Measurements from ENCODE around the gene FAM120A. TPM values are rescaled to one million over a fixed set of nuclear protein-coding genes. Genes with fewer than 3 reads are reported as not detected.

FAM120A gene
- total RNA-seq, 5 donors from 2014 or later (not counting 1 experiment from before 2014, with no cell fraction given), result 76.0 to 96.3 (median 93.5) TPM

DNA sequence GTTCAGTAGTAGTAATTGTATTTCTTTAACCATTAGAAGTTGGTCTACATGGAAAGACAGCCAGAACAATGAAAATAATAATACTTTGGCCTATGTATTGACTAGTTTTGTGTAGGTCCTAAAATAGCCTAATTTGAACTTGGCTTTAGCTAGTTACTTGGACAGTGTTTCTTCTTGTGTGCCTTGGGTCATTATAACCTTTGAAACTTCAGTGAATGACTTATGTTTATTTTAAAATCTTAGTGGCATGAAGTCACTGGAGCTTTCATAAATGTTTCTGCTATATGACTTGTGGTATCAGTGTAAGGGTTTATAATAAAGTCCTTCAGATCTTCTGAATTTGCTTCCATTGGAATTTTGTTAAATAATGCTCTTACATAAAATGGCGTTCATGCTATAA is 4.5 kb downstream of the FAM120A start:
- H3K4me3 Mint-ChIP-seq, result no peak overlapping the region
- peak overlapping the region; percentile 50 for H3K27ac ChIP-seq (ENCODE audit: low read length)
- WGBS (ENCODE audit: insufficient coverage), result no CpG with 5 or more reads among the region's 1 CpG
- no peaks in the 10 kb centered on the region for H3K36me3 ChIP-seq (ENCODE audit: control insufficient read depth in 2 of 2, extremely low read depth in 1 of 2, insufficient read depth in 1 of 2, low read length in 1 of 2)
- H3K4me1 Mint-ChIP-seq, result peaks cover 68 to 81% (median 71%) of the 10 kb centered on the region in 3 donors
- ATAC-seq (replicated peaks in 1 of 4), result no peak
- H3K27me3 ChIP-seq (replicated peaks in 1 of 2; ENCODE audit: control insufficient read depth in 2 of 2, extremely low read depth in 1 of 2, insufficient read depth in 2 of 2, low read length in 1 of 2), result no peaks in the 10 kb centered on the region
- no peaks in the 10 kb centered on the region for H3K9me3 Mint-ChIP-seq
- peaks cover 10% of the 10 kb centered on the region for H3K36me3 Mint-ChIP-seq
- H3K27me3 Mint-ChIP-seq, result no peaks in the 10 kb centered on the region
- ChIA-PET CTCF (interaction anchor here in 1 of 2 donors (1.3 kb wide), 1 partner anchor 110 kb away, joined by 5 read pairs; no protein-coding TSS in a partner anchor), POLR2A (no interaction called here)
- H3K4me1 ChIP-seq (ENCODE audit: control insufficient read depth in 1 of 2, extremely low read depth in 1 of 2, insufficient read depth in 2 of 2, low read length in 2 of 2), result peaks cover 21 to 35% of the 10 kb centered on the region in 2 experiments
- peak overlapping the region; percentile 66 to 81 for H3K27ac Mint-ChIP-seq
- no peak overlapping the region for H3K4me3 ChIP-seq (ENCODE audit: control insufficient read depth in 1 of 2, extremely low read depth in 1 of 2, low read length in 1 of 2)
- DNase-seq, result no peak
- H3K9me3 ChIP-seq, result no peaks in the 10 kb centered on the region

DNA sequence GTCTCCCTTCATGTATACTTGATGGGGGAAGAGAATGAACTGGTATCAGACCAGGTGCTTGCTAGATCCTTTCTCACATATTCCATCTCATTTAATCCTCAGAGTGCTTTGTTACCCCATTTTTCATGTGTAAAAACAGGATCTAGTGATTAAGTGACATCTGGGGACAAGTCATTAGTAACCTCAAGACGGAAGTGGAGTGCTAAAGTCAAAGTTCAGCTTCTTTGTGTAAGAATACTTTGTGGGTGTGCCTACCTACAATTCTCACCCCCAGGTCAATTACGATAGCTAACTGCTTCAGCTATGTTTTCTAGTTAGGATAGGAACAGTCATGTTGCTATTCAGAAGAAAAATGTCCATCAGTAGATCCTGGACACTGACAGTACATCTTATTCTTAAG is 5.0 kb downstream of the FAM120A start:
- ATAC-seq (replicated peaks in 1 of 4) (no peak), DNase-seq (peak in 1 of 35 experiments; percentile 19)
- Histone ChIP-seq H3K36me3 (ENCODE audit: control insufficient read depth in 2 of 2, extremely low read depth in 1 of 2, insufficient read depth in 1 of 2, low read length in 1 of 2) (no peaks in the 10 kb centered on the region), H3K4me3 (ENCODE audit: control insufficient read depth in 1 of 2, extremely low read depth in 1 of 2, low read length in 1 of 2) (no peak overlapping the region), H3K27ac (ENCODE audit: low read length) (peak overlapping the region; percentile 50), H3K4me1 (ENCODE audit: control insufficient read depth in 1 of 2, extremely low read depth in 1 of 2, insufficient read depth in 2 of 2, low read length in 2 of 2) (peaks cover 21 to 36% of the 10 kb centered on the region in 2 experiments), H3K9me3 (no peaks in the 10 kb centered on the region), H3K27me3 (replicated peaks in 1 of 2; ENCODE audit: control insufficient read depth in 2 of 2, extremely low read depth in 1 of 2, insufficient read depth in 2 of 2, low read length in 1 of 2) (no peaks in the 10 kb centered on the region)
- H3K27me3 Mint-ChIP-seq, result no peaks in the 10 kb centered on the region
- ChIA-PET POLR2A (no interaction called here), CTCF (interaction anchor here in 1 of 2 donors (1.3 kb wide), 1 partner anchor 110 kb away, joined by 5 read pairs; no protein-coding TSS in a partner anchor)
- no CpG with 5 or more reads among the region's 2 CpGs for WGBS (ENCODE audit: insufficient coverage)
- no peaks in the 10 kb centered on the region for H3K9me3 Mint-ChIP-seq
- H3K4me1 Mint-ChIP-seq, result peaks cover 70 to 84% (median 73%) of the 10 kb centered on the region in 3 donors
- peaks cover 10% of the 10 kb centered on the region for H3K36me3 Mint-ChIP-seq
- H3K4me3 Mint-ChIP-seq, result no peak overlapping the region
- H3K27ac Mint-ChIP-seq, result peak overlapping the region; percentile 66 to 81

DNA sequence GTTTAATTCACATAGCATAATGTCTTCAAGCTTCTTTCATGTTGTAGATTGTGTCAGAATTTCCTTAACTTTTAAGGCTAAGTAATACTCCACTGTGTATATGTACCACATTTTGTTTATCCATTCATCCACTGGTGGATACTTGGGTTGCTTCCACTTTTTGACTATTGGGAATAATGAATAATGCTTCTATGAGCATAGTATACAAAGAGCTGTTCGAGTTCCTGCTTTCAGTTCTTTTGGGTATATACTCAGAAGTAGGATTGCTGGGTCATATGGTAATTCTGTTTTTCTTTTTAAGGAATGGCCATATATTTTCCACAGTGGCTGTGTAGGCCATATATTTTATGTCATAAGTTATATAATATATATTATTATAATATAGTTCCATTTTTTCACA is 5.5 kb downstream of the FAM120A start:
- WGBS (ENCODE audit: insufficient coverage), result no CpG with 5 or more reads among the region's 1 CpG
- H3K4me3 ChIP-seq (ENCODE audit: control insufficient read depth in 1 of 2, extremely low read depth in 1 of 2, low read length in 1 of 2), result no peak overlapping the region
- peak overlapping the region; percentile 50 for H3K27ac ChIP-seq (ENCODE audit: low read length)
- H3K27me3 ChIP-seq (replicated peaks in 1 of 2; ENCODE audit: control insufficient read depth in 2 of 2, extremely low read depth in 1 of 2, insufficient read depth in 2 of 2, low read length in 1 of 2), result no peaks in the 10 kb centered on the region
- CTCF ChIA-PET, result interaction anchor here in 1 of 2 donors (1.0 kb wide), 1 partner anchor 109 kb away, joined by 6 read pairs; no protein-coding TSS in a partner anchor
- H3K36me3 ChIP-seq (ENCODE audit: control insufficient read depth in 2 of 2, extremely low read depth in 1 of 2, insufficient read depth in 1 of 2, low read length in 1 of 2), result no peaks in the 10 kb centered on the region
- peaks cover 21 to 36% of the 10 kb centered on the region in 2 experiments for H3K4me1 ChIP-seq (ENCODE audit: control insufficient read depth in 1 of 2, extremely low read depth in 1 of 2, insufficient read depth in 2 of 2, low read length in 2 of 2)
- Mint-ChIP-seq H3K4me1 (peaks cover 74 to 84% (median 76%) of the 10 kb centered on the region in 3 donors), H3K36me3 (peaks cover 10% of the 10 kb centered on the region), H3K27ac (peak overlapping the region; percentile 18 to 81), H3K4me3 (no peak overlapping the region), H3K27me3 (no peaks in the 10 kb centered on the region), H3K9me3 (no peaks in the 10 kb centered on the region)
- DNase-seq, result no peak
- POLR2A ChIA-PET, result no interaction called here
- no peak for ATAC-seq (replicated peaks in 1 of 4)
- H3K9me3 ChIP-seq, result no peaks in the 10 kb centered on the region

DNA sequence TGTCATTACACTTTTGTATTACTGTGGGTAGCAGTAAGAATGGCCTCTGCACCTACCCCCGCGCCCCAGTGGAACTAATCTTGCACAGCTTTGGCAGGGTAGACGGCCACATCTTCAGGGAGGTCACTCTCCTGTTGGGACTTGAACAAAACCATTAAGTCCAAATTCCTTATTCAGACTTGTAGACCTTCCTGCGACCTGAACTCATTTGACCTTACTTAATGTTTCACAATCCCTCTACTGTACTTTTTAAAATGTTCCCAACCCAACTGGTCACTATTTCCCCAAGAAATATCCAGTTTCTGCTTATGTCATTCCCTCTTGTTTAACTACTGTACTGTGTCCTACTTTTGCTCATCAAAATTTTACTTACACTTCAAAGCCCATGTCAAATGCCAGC is 7.2 kb downstream of the FAM120A start:
- no peaks in the 10 kb centered on the region for H3K9me3 ChIP-seq
- Mint-ChIP-seq H3K4me3 (no peak overlapping the region), H3K27me3 (no peaks in the 10 kb centered on the region), H3K4me1 (peaks cover 87 to 89% (median 88%) of the 10 kb centered on the region in 3 donors), H3K27ac (no peak overlapping the region), H3K36me3 (peaks cover 8% of the 10 kb centered on the region), H3K9me3 (no peaks in the 10 kb centered on the region)
- ChIA-PET CTCF (no interaction called here), POLR2A (no interaction called here)
- WGBS (ENCODE audit: insufficient coverage), result 96% methylated on average over 2 of the region's 4 CpGs
- H3K4me1 ChIP-seq (ENCODE audit: control insufficient read depth in 1 of 2, extremely low read depth in 1 of 2, insufficient read depth in 2 of 2, low read length in 2 of 2), result peaks cover 11 to 45% of the 10 kb centered on the region in 2 experiments
- no peak overlapping the region for H3K27ac ChIP-seq (ENCODE audit: low read length)
- no peak overlapping the region for H3K4me3 ChIP-seq (ENCODE audit: control insufficient read depth in 1 of 2, extremely low read depth in 1 of 2, low read length in 1 of 2)
- DNase-seq (no peak), ATAC-seq (replicated peaks in 1 of 4) (no peak)
- no peaks in the 10 kb centered on the region for H3K27me3 ChIP-seq (replicated peaks in 1 of 2; ENCODE audit: control insufficient read depth in 2 of 2, extremely low read depth in 1 of 2, insufficient read depth in 2 of 2, low read length in 1 of 2)
- H3K36me3 ChIP-seq (ENCODE audit: control insufficient read depth in 2 of 2, extremely low read depth in 1 of 2, insufficient read depth in 1 of 2, low read length in 1 of 2), result no peaks in the 10 kb centered on the region

DNA sequence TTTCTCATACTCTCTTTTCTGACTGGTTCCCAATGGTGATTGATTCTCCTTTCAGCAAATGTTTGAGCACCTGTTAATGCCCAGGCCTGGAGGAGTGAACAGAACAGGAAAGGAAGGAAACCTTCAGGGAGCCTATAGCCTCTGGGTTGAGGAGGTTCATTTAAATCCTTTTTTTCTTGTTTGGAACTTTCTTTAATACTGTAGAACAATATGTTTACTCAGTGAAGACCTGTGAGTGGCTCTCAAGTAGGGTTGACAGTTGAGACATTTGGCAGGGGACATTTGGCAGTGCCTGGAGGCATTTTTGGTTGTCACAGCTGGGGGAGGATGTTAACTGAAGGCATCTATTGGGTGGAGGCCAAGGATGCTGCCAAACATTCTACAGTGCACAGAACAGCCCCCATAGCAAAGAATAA is 8.0 kb downstream of the FAM120A start:
- Mint-ChIP-seq H3K36me3 (peaks cover 8% of the 10 kb centered on the region), H3K9me3 (no peaks in the 10 kb centered on the region), H3K27ac (peak overlapping the region in 1 of 2 donors; percentile 63), H3K27me3 (no peaks in the 10 kb centered on the region), H3K4me1 (peaks cover 87 to 89% (median 88%) of the 10 kb centered on the region in 3 donors), H3K4me3 (no peak overlapping the region)
- Histone ChIP-seq H3K36me3 (ENCODE audit: control insufficient read depth in 2 of 2, extremely low read depth in 1 of 2, insufficient read depth in 1 of 2, low read length in 1 of 2) (no peaks in the 10 kb centered on the region), H3K4me1 (ENCODE audit: control insufficient read depth in 1 of 2, extremely low read depth in 1 of 2, insufficient read depth in 2 of 2, low read length in 2 of 2) (peaks cover 8 to 40% of the 10 kb centered on the region in 2 experiments), H3K4me3 (ENCODE audit: control insufficient read depth in 1 of 2, extremely low read depth in 1 of 2, low read length in 1 of 2) (no peak overlapping the region), H3K27me3 (replicated peaks in 1 of 2; ENCODE audit: control insufficient read depth in 2 of 2, extremely low read depth in 1 of 2, insufficient read depth in 2 of 2, low read length in 1 of 2) (no peaks in the 10 kb centered on the region), H3K27ac (ENCODE audit: low read length) (no peak overlapping the region), H3K9me3 (no peaks in the 10 kb centered on the region)
- ChIA-PET CTCF (no interaction called here), POLR2A (interaction anchor here in 1 of 2 donors (0.6 kb wide), 1 partner anchor 394 kb away, joined by 4 read pairs; no protein-coding TSS in a partner anchor)
- DNase-seq, result no peak
- ATAC-seq (replicated peaks in 1 of 4), result no peak

DNA sequence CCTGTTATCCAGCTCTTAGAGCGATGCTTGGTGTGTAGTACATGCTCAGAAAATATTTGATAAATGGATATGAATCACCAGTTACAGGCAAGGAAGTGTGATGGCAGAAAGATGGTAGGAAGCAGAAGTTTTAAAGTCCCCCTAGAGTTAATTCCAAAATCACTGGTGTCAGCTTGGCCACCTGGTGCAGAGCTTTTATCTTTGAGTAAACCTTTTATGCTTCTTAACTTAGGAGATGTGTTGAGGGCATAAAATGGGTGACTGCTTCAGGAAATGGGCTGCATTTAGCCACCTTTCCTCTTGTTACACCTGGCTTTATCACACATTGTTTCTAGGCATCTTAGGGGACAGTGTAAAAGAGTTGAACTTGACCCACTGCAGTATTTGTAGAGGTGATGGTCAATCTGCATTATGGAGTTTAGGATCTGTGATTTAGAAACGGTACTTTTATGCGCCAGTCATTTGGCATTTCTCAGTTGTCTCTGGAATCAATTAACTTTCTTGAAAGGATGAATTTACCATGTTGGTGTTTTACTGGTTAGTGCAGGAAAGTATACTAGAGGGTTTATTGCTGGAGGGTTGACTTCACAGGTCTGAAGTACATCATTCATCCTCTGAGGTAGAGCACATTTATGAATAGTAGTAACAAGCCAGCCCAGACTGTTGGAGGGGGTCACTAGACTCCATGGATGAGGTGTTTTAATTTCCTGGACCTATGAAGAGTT is 9.4 kb downstream of the FAM120A start:
- Histone ChIP-seq H3K4me1 (ENCODE audit: control insufficient read depth in 1 of 2, extremely low read depth in 1 of 2, insufficient read depth in 2 of 2, low read length in 2 of 2) (peaks cover 18 to 44% of the 10 kb centered on the region in 2 experiments), H3K4me3 (ENCODE audit: control insufficient read depth in 1 of 2, extremely low read depth in 1 of 2, low read length in 1 of 2) (no peak overlapping the region), H3K36me3 (ENCODE audit: control insufficient read depth in 2 of 2, extremely low read depth in 1 of 2, insufficient read depth in 1 of 2, low read length in 1 of 2) (no peaks in the 10 kb centered on the region), H3K9me3 (no peaks in the 10 kb centered on the region), H3K27ac (ENCODE audit: low read length) (no peak overlapping the region), H3K27me3 (replicated peaks in 1 of 2; ENCODE audit: control insufficient read depth in 2 of 2, extremely low read depth in 1 of 2, insufficient read depth in 2 of 2, low read length in 1 of 2) (no peaks in the 10 kb centered on the region)
- no peak for ATAC-seq (replicated peaks in 1 of 4)
- POLR2A ChIA-PET, result no interaction called here
- 90% methylated on average over 2 of the region's 3 CpGs for WGBS (ENCODE audit: insufficient coverage)
- DNase-seq, result no peak
- Mint-ChIP-seq H3K4me3 (peak overlapping the region in 1 of 3 donors; percentile 8), H3K9me3 (no peaks in the 10 kb centered on the region), H3K4me1 (peaks cover 89 to 91% (median 90%) of the 10 kb centered on the region in 3 donors), H3K27me3 (no peaks in the 10 kb centered on the region), H3K36me3 (peaks cover 8% of the 10 kb centered on the region), H3K27ac (peak overlapping the region; percentile 12 to 28)
- CTCF ChIA-PET, result no interaction called here

Measured in T-cell (primary cell).